Measurements from ENCODE around the gene STRN4. TPM values are rescaled to one million over a fixed set of nuclear protein-coding genes. Genes with fewer than 3 reads are reported as not detected.

The STRN4 gene
- polyA plus RNA-seq, 1 of the 3 experiments (the other 2 are of a cell fraction): 92.8 TPM

DNA sequence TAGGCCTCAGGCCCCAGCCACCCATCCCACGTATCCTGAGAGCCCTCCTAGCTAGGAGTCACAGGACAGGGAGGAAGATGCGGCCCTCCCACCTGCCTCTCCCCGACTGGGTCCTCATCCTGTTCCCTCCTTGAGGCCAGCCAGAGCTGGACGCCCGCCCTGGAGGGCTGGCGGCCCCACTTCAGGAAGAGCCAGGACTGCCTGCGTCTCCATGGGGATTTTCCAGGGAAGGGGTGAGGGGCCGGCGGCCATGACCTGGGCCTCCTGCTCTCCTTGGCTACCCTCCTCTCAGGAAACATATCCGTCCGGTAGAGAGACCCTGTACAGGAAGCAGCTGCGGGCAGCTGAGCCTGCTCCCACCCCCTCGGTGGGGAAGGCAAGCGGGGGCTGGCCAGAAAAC lies 18.0 kb downstream of the STRN4 start:
- H3K27ac ChIP-seq (ENCODE audit: low read depth in 2 of 2, low read length in 1 of 2): no peak overlapping the region
- H3K4me1 ChIP-seq (ENCODE audit: control insufficient read depth in 1 of 2, insufficient read depth in 2 of 2, low read depth in 1 of 2, low read length in 1 of 2): peaks cover 3 to 10% of the 10 kb centered on the region in 2 experiments; a peak in 2 of 4 replicates
- 100% methylated on average over 7 of the region's 14 CpGs for WGBS (ENCODE audit: low lambda C conversion rate)
- H3K4me3 ChIP-seq (ENCODE audit: low read depth in 2 of 2, low read length in 1 of 2): no peak overlapping the region
- no peak overlapping the region for H2AFZ ChIP-seq (ENCODE audit: low read depth)
- no peak for TF ChIP-seq EP300 (IDR thresholded peaks at IDR 0.05; ENCODE audit: borderline replicate concordance in 1 of 2, low read depth in 1 of 2, low read length in 1 of 2)
- no peak for TF ChIP-seq GABPA (IDR thresholded peaks at IDR 0.05; ENCODE audit: low read depth)
- no peak for TF ChIP-seq RAD21 (IDR thresholded peaks at IDR 0.05; ENCODE audit: low read length)
- TF ChIP-seq SMC3 (IDR thresholded peaks at IDR 0.05; ENCODE audit: low read depth, low read length): no peak
- no peak for TF ChIP-seq RXRA (IDR thresholded peaks at IDR 0.05; ENCODE audit: borderline replicate concordance, low read depth)
- TF ChIP-seq, protein P1, sequence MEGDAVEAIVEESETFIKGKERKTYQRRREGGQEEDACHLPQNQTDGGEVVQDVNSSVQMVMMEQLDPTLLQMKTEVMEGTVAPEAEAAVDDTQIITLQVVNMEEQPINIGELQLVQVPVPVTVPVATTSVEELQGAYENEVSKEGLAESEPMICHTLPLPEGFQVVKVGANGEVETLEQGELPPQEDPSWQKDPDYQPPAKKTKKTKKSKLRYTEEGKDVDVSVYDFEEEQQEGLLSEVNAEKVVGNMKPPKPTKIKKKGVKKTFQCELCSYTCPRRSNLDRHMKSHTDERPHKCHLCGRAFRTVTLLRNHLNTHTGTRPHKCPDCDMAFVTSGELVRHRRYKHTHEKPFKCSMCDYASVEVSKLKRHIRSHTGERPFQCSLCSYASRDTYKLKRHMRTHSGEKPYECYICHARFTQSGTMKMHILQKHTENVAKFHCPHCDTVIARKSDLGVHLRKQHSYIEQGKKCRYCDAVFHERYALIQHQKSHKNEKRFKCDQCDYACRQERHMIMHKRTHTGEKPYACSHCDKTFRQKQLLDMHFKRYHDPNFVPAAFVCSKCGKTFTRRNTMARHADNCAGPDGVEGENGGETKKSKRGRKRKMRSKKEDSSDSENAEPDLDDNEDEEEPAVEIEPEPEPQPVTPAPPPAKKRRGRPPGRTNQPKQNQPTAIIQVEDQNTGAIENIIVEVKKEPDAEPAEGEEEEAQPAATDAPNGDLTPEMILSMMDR (IDR thresholded peaks at IDR 0.05): no peak
- no peak for TF ChIP-seq NFIC (IDR thresholded peaks at IDR 0.05; ENCODE audit: borderline replicate concordance)
- no peak for TF ChIP-seq ELF1 (IDR thresholded peaks at IDR 0.05)
- no peak for TF ChIP-seq EZH2phosphoT487 (IDR thresholded peaks at IDR 0.05; ENCODE audit: borderline replicate concordance, low read depth)
- TF ChIP-seq, protein P2, sequence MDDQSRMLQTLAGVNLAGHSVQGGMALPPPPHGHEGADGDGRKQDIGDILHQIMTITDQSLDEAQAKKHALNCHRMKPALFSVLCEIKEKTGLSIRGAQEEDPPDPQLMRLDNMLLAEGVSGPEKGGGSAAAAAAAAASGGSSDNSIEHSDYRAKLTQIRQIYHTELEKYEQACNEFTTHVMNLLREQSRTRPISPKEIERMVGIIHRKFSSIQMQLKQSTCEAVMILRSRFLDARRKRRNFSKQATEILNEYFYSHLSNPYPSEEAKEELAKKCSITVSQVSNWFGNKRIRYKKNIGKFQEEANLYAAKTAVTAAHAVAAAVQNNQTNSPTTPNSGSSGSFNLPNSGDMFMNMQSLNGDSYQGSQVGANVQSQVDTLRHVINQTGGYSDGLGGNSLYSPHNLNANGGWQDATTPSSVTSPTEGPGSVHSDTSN (IDR thresholded peaks at IDR 0.05): no peak
- no peak for TF ChIP-seq RFX5 (IDR thresholded peaks at IDR 0.05; ENCODE audit: low read length)
- TF ChIP-seq MXI1 (IDR thresholded peaks at IDR 0.05; ENCODE audit: low read depth, low read length): no peak
- TF ChIP-seq, protein P3, sequence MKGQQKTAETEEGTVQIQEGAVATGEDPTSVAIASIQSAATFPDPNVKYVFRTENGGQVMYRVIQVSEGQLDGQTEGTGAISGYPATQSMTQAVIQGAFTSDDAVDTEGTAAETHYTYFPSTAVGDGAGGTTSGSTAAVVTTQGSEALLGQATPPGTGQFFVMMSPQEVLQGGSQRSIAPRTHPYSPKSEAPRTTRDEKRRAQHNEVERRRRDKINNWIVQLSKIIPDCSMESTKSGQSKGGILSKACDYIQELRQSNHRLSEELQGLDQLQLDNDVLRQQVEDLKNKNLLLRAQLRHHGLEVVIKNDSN (IDR thresholded peaks at IDR 0.05; ENCODE audit: borderline replicate concordance, low read depth): no peak
- TF ChIP-seq, protein P4, sequence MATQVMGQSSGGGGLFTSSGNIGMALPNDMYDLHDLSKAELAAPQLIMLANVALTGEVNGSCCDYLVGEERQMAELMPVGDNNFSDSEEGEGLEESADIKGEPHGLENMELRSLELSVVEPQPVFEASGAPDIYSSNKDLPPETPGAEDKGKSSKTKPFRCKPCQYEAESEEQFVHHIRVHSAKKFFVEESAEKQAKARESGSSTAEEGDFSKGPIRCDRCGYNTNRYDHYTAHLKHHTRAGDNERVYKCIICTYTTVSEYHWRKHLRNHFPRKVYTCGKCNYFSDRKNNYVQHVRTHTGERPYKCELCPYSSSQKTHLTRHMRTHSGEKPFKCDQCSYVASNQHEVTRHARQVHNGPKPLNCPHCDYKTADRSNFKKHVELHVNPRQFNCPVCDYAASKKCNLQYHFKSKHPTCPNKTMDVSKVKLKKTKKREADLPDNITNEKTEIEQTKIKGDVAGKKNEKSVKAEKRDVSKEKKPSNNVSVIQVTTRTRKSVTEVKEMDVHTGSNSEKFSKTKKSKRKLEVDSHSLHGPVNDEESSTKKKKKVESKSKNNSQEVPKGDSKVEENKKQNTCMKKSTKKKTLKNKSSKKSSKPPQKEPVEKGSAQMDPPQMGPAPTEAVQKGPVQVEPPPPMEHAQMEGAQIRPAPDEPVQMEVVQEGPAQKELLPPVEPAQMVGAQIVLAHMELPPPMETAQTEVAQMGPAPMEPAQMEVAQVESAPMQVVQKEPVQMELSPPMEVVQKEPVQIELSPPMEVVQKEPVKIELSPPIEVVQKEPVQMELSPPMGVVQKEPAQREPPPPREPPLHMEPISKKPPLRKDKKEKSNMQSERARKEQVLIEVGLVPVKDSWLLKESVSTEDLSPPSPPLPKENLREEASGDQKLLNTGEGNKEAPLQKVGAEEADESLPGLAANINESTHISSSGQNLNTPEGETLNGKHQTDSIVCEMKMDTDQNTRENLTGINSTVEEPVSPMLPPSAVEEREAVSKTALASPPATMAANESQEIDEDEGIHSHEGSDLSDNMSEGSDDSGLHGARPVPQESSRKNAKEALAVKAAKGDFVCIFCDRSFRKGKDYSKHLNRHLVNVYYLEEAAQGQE (IDR thresholded peaks at IDR 0.05; ENCODE audit: low read depth, low read length): no peak
- TF ChIP-seq, protein P5, sequence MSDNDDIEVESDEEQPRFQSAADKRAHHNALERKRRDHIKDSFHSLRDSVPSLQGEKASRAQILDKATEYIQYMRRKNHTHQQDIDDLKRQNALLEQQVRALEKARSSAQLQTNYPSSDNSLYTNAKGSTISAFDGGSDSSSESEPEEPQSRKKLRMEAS (IDR thresholded peaks at IDR 0.05; ENCODE audit: low read depth): no peak
- TF ChIP-seq SIN3A (IDR thresholded peaks at IDR 0.05; ENCODE audit: borderline replicate concordance, low read depth, low read length): no peak
- TF ChIP-seq, protein P6, sequence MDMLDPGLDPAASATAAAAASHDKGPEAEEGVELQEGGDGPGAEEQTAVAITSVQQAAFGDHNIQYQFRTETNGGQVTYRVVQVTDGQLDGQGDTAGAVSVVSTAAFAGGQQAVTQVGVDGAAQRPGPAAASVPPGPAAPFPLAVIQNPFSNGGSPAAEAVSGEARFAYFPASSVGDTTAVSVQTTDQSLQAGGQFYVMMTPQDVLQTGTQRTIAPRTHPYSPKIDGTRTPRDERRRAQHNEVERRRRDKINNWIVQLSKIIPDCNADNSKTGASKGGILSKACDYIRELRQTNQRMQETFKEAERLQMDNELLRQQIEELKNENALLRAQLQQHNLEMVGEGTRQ (IDR thresholded peaks at IDR 0.05; ENCODE audit: borderline replicate concordance, low read depth, low read length): no peak
- TF ChIP-seq FOSL2 (IDR thresholded peaks at IDR 0.05; ENCODE audit: borderline replicate concordance, low read depth): no peak
- no peak for DNase-seq
- H4K20me1 ChIP-seq (ENCODE audit: insufficient read depth): peaks cover 56% of the 10 kb centered on the region
- ChIA-PET CTCF (interaction anchor here (0.7 to 3.8 kb wide), 29 partner anchors 8 to 1230 kb away, joined by 3 to 58 read pairs (median 4); partner anchors contain the start of genes DACT3, FKRP, PPM1N and PRKD2), POLR2A (interaction anchor here (0.6 to 1.4 kb wide), 3 partner anchors 16 to 54 kb away, joined by 3 to 5 read pairs (median 3); no protein-coding TSS in a partner anchor)
- H3K9me3 ChIP-seq: no peaks in the 10 kb centered on the region
- H3K9me2 ChIP-seq: no peaks in the 10 kb centered on the region
- H3K27me3 ChIP-seq (ENCODE audit: insufficient read depth): no peaks in the 10 kb centered on the region
- H3K79me2 ChIP-seq (ENCODE audit: insufficient read depth): peaks cover 35% of the 10 kb centered on the region; the same call in 1 of the 2 replicates
- peaks cover 6% of the 10 kb centered on the region for H3F3A ChIP-seq (replicated peaks; ENCODE audit: insufficient read depth)
- H3K36me3 ChIP-seq (replicated peaks in 1 of 2; ENCODE audit: control insufficient read depth in 1 of 2, insufficient read depth in 2 of 2, low read length in 1 of 2): peaks cover 20 to 85% of the 10 kb centered on the region in 2 experiments
- no peak overlapping the region for H3K9ac ChIP-seq
- H3K4me2 ChIP-seq: no peak overlapping the region
